ENCODE data around the gene HS3ST4. TPM values are rescaled to one million over a fixed set of nuclear protein-coding genes. Genes with fewer than 3 reads are reported as not detected.

HS3ST4 gene
- total RNA-seq, 2 donors from 2014 or later, result 4.7 to 5.0 TPM

- Histone ChIP-seq H3K27ac (ENCODE audit: low read depth, low read length) (no peak overlapping the region), H3K9ac (ENCODE audit: extremely low read depth, low read length, poor library complexity, severe bottlenecking) (no peak overlapping the region), H3K9me3 (ENCODE audit: control insufficient read depth, low read length) (peaks cover 37% of the 10 kb centered on the region), H3K27me3 (ENCODE audit: control insufficient read depth, insufficient read depth, low read length, poor library complexity, severe bottlenecking) (peaks cover 16% of the 10 kb centered on the region), H3K36me3 (ENCODE audit: control insufficient read depth, insufficient read depth, low read length) (no peaks in the 10 kb centered on the region), H3K4me1 (ENCODE audit: control insufficient read depth, insufficient read depth, low read length) (no peaks in the 10 kb centered on the region), H3K4me3 (ENCODE audit: low read length) (no peak overlapping the region)
- TF ChIP-seq CTCF (conservative IDR thresholded peaks at IDR 0.05), result no peak
- Mint-ChIP-seq H3K9me3 (peaks cover 26% of the 10 kb centered on the region), H3K27ac (no peak overlapping the region), H3K36me3 (ENCODE audit: low read depth) (peaks cover 10% of the 10 kb centered on the region), H3K4me3 (no peak overlapping the region), H3K27me3 (ENCODE audit: insufficient read depth) (peaks cover 44% of the 10 kb centered on the region), H3K4me1 (peaks cover 6% of the 10 kb centered on the region)
- WGBS, 2 experiments (ENCODE audit: insufficient coverage in 1 of 2, insufficient read length in 1 of 2), result 40 to 71% methylated on average over 3 to 5 of the region's 5 CpGs
- no peak for DNase-seq
Observed at GRCh38 chr16:26005336-26005735, 313.6 kb downstream of the HS3ST4 start.

- Histone ChIP-seq H3K27ac (ENCODE audit: low read depth, low read length) (no peak overlapping the region), H3K27me3 (ENCODE audit: control insufficient read depth, insufficient read depth, low read length, poor library complexity, severe bottlenecking) (no peaks in the 10 kb centered on the region), H3K4me1 (ENCODE audit: control insufficient read depth, insufficient read depth, low read length) (no peaks in the 10 kb centered on the region), H3K9me3 (ENCODE audit: control insufficient read depth, low read length) (peaks cover 48% of the 10 kb centered on the region), H3K9ac (ENCODE audit: extremely low read depth, low read length, poor library complexity, severe bottlenecking) (no peak overlapping the region), H3K36me3 (ENCODE audit: control insufficient read depth, insufficient read depth, low read length) (no peaks in the 10 kb centered on the region), H3K4me3 (ENCODE audit: low read length) (no peak overlapping the region)
- Mint-ChIP-seq H3K9me3 (peaks cover 37% of the 10 kb centered on the region), H3K4me1 (peaks cover 4% of the 10 kb centered on the region), H3K36me3 (ENCODE audit: low read depth) (no peaks in the 10 kb centered on the region), H3K27me3 (ENCODE audit: insufficient read depth) (peaks cover 21% of the 10 kb centered on the region), H3K4me3 (no peak overlapping the region), H3K27ac (no peak overlapping the region)
- no peak for TF ChIP-seq CTCF (conservative IDR thresholded peaks at IDR 0.05)
- 76 to 83% methylated on average over 1 of the region's 1 CpG for WGBS, 2 experiments (ENCODE audit: insufficient coverage in 1 of 2, insufficient read length in 1 of 2)
- DNase-seq, result no peak
Observed at GRCh38 chr16:26012376-26012775, 320.6 kb downstream of the HS3ST4 start.

GRCh38 chr16:26015776-26016175, 324.0 kb downstream of the HS3ST4 start:
- H3K4me3 ChIP-seq (ENCODE audit: low read length), result no peak overlapping the region
- H3K27ac Mint-ChIP-seq, result no peak overlapping the region
- H3K4me3 Mint-ChIP-seq, result no peak overlapping the region
- no peak for TF ChIP-seq CTCF (conservative IDR thresholded peaks at IDR 0.05)
- no peak for DNase-seq
- H3K27ac ChIP-seq (ENCODE audit: low read depth, low read length), result no peak overlapping the region
- peaks cover 11% of the 10 kb centered on the region for H3K4me1 Mint-ChIP-seq
- no peaks in the 10 kb centered on the region for H3K36me3 ChIP-seq (ENCODE audit: control insufficient read depth, insufficient read depth, low read length)
- WGBS, 2 experiments (ENCODE audit: insufficient coverage in 1 of 2, insufficient read length in 1 of 2), result 81 to 92% methylated on average over 3 of the region's 3 CpGs
- H3K36me3 Mint-ChIP-seq (ENCODE audit: low read depth), result no peaks in the 10 kb centered on the region
- peaks cover 6% of the 10 kb centered on the region for H3K4me1 ChIP-seq (ENCODE audit: control insufficient read depth, insufficient read depth, low read length)
- peaks cover 40% of the 10 kb centered on the region for H3K9me3 ChIP-seq (ENCODE audit: control insufficient read depth, low read length)
- H3K27me3 Mint-ChIP-seq (ENCODE audit: insufficient read depth), result peaks cover 45% of the 10 kb centered on the region
- peaks cover 38% of the 10 kb centered on the region for H3K9me3 Mint-ChIP-seq
- H3K27me3 ChIP-seq (ENCODE audit: control insufficient read depth, insufficient read depth, low read length, poor library complexity, severe bottlenecking), result no peaks in the 10 kb centered on the region
- H3K9ac ChIP-seq (ENCODE audit: extremely low read depth, low read length, poor library complexity, severe bottlenecking), result no peak overlapping the region
